Activated naive CD8-positive, alpha-beta T cell treated with anti-CD3 and anti-CD28 coated beads, Interleukin-2, amount 50 U/mL, for 16 hours (primary cell): ENCODE measurements around the gene XPNPEP2.
A peak's percentile ranks its signal among the peaks of the same experiment; 100 is the strongest.

Experiments
- DNase-seq: peaks from one replicate; pipeline ENCODE4 v3.0.0-alpha.2; 2020; ENCODE audit warnings: low read depth, low spot score

The XPNPEP2 gene

DNA sequence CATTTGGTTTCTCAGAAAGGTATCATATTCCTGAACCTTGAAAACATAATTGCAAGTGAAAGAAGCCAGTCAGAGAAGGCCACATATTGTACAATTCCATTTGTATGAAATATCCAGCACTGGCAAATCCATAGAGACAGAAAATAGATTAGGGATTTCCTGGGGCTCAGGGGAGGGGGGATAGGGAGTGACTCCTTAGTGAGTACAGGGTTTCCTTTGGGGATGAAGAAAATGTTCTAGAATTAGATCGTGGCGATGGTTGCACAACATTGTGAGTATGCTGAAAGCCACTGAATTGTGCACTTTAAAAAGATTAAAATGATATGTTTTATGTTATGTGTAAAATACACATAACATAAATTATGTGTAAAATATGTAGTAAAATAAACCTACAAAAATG, 10.3 kb downstream of the XPNPEP2 start:
- no peak for DNase-seq

- DNase-seq = no peak
These were observed 12.2 kb downstream of the XPNPEP2 start for GRCh38 chrX:129750971-129751370.

- no peak for DNase-seq
These were observed 15.6 kb downstream of the XPNPEP2 start for GRCh38 chrX:129754056-129755024.

DNA sequence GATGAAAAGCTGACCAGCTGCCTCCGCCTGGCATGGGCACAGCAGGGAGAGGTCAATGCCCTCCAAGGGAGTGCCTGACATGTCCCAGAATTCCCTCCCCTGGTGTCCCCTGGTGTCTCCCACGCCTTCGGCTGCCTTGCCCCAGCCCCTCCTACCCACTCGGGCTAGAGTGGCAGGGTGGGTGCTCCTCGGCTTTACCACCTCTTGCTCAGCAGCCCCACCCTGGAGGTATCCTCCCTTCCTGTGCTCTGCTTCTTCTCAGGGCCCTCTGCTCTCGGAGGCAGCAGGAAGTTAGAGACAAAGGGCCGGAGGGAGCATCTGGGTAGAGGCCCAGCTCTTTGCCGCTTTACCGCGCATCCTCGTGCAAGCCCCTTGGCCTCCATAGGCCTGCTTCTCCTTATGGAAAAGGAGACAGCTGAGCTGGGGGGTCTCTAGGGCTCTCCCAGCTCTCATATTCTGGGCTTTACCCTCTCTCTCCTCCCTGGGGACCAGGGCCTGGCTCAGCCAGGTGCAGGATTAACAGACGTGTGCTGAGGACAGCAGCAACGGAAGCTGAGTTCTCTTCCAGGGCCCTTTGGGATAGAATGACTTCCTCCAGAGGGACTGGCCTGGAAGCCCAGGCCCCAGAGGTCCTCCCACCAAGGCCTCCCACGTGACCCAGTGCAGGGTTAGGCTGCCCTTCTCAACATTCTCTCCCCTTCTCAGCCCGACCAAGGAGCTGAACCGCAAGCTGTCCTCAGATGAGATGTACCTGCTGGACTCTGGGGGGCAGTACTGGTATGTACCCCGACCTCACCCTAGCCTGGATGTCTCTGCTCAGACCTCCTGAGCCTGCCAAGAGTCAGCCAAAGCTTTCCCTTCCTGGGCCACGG, 17.2 kb downstream of the XPNPEP2 start:
- DNase-seq = no peak

DNA sequence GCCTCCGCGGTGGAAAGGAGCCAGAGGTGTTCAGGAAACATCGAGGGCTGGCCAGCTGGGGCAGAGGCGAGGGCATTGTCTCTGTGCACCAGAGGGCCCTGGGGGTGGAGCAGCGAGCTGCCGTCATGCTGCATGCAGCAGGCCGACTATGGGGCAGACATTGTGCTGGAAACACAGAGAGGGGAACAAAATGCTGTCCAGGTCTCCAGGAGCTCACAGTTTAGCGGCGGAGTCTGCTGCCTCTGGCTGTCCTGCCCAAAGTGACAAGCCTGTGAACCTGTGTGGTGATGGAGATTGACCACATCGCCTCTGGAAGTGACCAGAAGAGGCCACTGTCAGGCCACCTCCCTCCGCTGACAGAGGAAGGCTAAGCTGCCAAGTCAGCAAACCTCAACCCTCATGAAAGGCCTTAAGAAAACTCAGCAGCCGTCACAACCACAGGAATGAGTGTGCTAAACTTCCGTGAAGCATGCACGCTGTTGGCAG, 20.8 kb downstream of the XPNPEP2 start:
- no peak for DNase-seq

GRCh38 chrX:129760155-129760554, 21.4 kb downstream of the XPNPEP2 start:
- DNase-seq = no peak

- DNase-seq = no peak
These were observed 22.2 kb downstream of the XPNPEP2 start for GRCh38 chrX:129760981-129761380.

DNA sequence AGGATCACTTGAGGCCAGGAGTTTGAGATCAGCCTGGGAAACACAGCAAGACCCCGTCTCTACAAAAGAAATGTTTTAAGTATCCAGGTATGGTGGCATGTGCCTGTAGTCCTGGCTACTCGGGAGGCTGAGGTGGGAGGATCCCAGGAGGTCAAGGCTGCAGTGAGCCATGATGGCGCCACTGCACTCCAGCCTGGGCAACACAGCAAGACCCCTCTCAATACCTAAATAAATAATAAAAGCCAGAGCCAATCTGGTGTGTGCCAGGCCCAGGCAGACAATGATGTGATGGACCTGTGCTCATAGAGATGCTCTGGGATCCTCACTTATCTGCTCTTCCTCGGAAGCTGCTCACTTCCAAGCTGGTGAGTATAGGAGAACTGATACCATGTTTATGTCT, 22.8 kb downstream of the XPNPEP2 start:
- no peak for DNase-seq

DNA sequence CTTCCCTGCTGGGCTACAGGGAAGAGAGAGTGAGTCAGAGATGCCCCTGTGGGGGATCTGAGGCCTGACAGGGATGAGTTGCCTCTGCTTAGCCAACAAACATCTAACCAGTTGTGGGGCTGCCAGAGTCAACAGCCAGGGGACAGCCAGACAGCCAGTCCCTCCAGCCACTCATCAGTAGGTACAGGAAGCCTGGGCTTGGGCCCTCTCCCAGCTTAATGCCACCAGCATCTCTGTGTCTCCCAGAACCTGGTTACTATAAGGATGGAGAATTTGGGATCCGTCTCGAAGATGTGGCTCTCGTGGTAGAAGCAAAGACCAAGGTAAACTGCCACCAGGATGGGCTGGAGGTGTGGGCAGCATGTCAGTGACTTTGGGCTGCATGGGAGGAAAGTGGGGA, 23.7 kb downstream of the XPNPEP2 start:
- DNase-seq = no peak

DNA sequence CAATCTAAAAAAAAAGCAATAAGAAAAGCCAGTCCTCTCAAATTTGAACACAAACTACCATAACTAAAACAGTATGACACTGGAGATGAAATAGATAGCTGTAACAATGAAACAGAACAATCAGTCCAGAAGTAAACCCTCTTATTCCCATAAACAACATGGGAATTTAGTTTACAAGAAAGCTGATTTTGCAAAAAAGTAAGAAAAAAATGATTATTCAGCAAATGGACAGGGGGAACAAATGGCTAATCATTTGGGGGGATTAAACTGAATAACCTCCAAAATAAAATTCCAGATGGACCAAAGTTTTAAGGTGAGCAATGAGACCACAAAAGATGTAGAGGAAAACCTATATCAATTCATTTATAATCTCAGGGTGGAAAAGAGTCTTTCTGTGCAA, 24.9 kb downstream of the XPNPEP2 start:
- DNase-seq = no peak

- DNase-seq = no peak
These were observed 29.4 kb downstream of the XPNPEP2 start for GRCh38 chrX:129768186-129768585.

- DNase-seq = no peak
These were observed 30.0 kb downstream of the XPNPEP2 start for GRCh38 chrX:129768586-129769466.

GRCh38 chrX:129769467-129770154, 30.8 kb downstream of the XPNPEP2 start:
- DNase-seq = peak; percentile 27

GRCh38 chrX:129771266-129771995, 32.7 kb downstream of the XPNPEP2 start:
- no peak for DNase-seq

DNA sequence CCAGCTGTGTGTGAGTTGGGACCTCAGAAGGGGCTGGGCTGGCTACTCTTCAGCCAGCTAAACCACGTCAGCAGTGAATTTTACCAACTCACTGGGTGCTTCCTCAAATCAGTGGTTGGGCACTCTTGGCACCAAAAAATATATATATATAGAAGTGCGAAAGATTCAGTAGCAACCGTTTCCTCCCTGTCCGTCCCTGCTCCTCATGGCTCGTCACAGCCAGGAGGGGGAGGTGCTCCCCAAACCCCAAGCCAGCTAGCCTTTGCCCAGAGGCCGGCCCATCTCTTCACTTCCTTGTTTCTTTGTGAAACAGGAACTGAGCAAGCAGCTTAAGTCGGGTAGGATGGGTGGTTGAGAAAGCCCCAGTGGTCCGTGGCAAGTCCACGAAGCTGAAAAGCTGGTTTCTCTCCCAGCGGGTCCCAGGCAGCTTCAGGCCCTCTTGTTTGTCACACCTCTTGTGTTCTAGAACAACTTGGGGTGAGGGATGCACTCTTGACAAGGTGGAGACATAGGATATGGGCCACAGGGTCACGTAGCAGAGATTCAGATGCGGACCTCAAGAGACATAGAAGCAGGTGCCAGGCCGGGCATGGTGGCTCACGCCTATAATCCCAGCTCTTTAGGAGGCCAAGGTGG, 34.1 kb downstream of the XPNPEP2 start:
- DNase-seq = no peak

GRCh38 chrX:129773649-129774458, 35.1 kb downstream of the XPNPEP2 start:
- DNase-seq = no peak

GRCh38 chrX:129777218-129778030, 38.6 kb downstream of the XPNPEP2 start:
- no peak for DNase-seq
